GM12878 (cell line): ENCODE results near the gene ACYP2. TPM values are rescaled to one million over a fixed set of nuclear protein-coding genes. Genes with fewer than 3 reads are reported as not detected.

Source experiments
- ATAC-seq: fragments of 200-7000 bp; cut with Tn5 transposase; 3 replicates; pipeline ENCODE4 v1.9.1; 2020; ENCODE audit warnings: mild to moderate bottlenecking, moderate library complexity
- BruUV-seq: library from RNA; stranded (reverse); fragments of 400-500 nt; replicated peaks from 2 replicates; lab custom pipeline; 2021; lab: Mats Ljungman, UMichigan
- CTCF ChIA-PET: fragments of 300-600 bp; sonication (Branson Sonifier 250); formaldehyde crosslinking; extraction: SDS; loops from one replicate; lab custom pipeline; 2021; ENCODE audit warnings: inconsistent platforms; lab: Yijun Ruan, JAX
- POLR2A ChIA-PET: fragments of 350-600 bp; formaldehyde crosslinking; extraction: SDS; loops from one replicate; lab custom pipeline; 2021; ENCODE audit warnings: inconsistent platforms; lab: Charles Lee
- RAD21 ChIA-PET: fragments of 300-600 bp; sonication (Branson Sonifier 250); formaldehyde crosslinking; loops from one replicate; lab custom pipeline; 2023; ENCODE audit warnings: antibody characterized with exemption; ENCODE audit not compliant: unreplicated experiment; lab: Charles Lee
- SMC1A ChIA-PET: fragments of 300-600 bp; sonication (Branson Sonifier 250); formaldehyde crosslinking; loops from one replicate; lab custom pipeline; 2023; ENCODE audit not compliant: unreplicated experiment, uncharacterized antibody; lab: Charles Lee
- DNase-seq: peaks from one replicate; pipeline ENCODE4 v3.0.0-alpha.2; 2011; ENCODE audit warnings: low read depth, low spot score
- FAIRE-seq: peaks from 3 replicates; lab custom pipeline; 2011; peaks lifted over from hg19 to GRCh38; lab: Jason Lieb, UNC
- H2AFZ ChIP-seq: 2 replicates; pipeline ENCODE4 v1.6.0; 2011; ENCODE audit warnings: low read depth, low read length, control low read depth; ENCODE audit not compliant: control insufficient read depth
- H3K27ac ChIP-seq: 2 replicates; pipeline ENCODE4 v1.5.1; 2011; ENCODE audit warnings: control low read depth; ENCODE audit not compliant: control insufficient read depth, insufficient read depth
- H3K27me3 ChIP-seq, 2 experiments: replicated peaks in 1 of 2; 2 replicates each; pipeline versions ENCODE4 v1.6.0 to v1.6.1; 2011; ENCODE audit warnings: low read length in 1 of 2; ENCODE audit not compliant: control insufficient read depth in 2 of 2, insufficient read depth in 2 of 2
- H3K36me3 ChIP-seq, 2 experiments: 2 replicates each; pipeline ENCODE4 v1.5.1; 2011; ENCODE audit warnings: low read length in 1 of 2; ENCODE audit not compliant: control insufficient read depth in 2 of 2, insufficient read depth in 2 of 2
- H3K4me1 ChIP-seq: 2 replicates; pipeline ENCODE4 v1.6.1; 2011; ENCODE audit warnings: mild to moderate bottlenecking, low read length, moderate library complexity, mixed read lengths; ENCODE audit not compliant: control insufficient read depth, insufficient read depth
- H3K4me2 ChIP-seq: 2 replicates; pipeline ENCODE4 v1.6.0; 2011; ENCODE audit warnings: control low read depth; ENCODE audit not compliant: control insufficient read depth, insufficient read depth
- H3K4me3 ChIP-seq: fragments of 200-600 bp; sonication (generic); 2 replicates; pipeline ENCODE4 v1.5.1; 2016
- H3K79me2 ChIP-seq: 2 replicates; pipeline ENCODE4 v1.6.0; 2011; ENCODE audit warnings: low read length; ENCODE audit not compliant: control insufficient read depth, insufficient read depth
- H3K9ac ChIP-seq: 2 replicates; pipeline ENCODE4 v1.8.0; 2011; ENCODE audit warnings: low read length, control low read depth, mixed read lengths; ENCODE audit not compliant: control insufficient read depth, insufficient read depth
- H3K9me3 ChIP-seq: replicated peaks from 3 replicates; pipeline ENCODE4 v1.5.1; 2011; ENCODE audit warnings: mild to moderate bottlenecking, low read length; ENCODE audit not compliant: control insufficient read depth, insufficient read depth
- H4K20me1 ChIP-seq: 2 replicates; pipeline ENCODE4 v1.6.0; 2011; ENCODE audit not compliant: control insufficient read depth, insufficient read depth
- CHD1 ChIP-seq: IDR thresholded peaks from 2 replicates; pipeline ENCODE4 v1.6.1; 2012; ENCODE audit warnings: low read depth, low read length, improper control_type of control experiment
- CREB1 ChIP-seq: IDR thresholded peaks from 2 replicates; pipeline ENCODE4 v1.6.1; 2012; ENCODE audit warnings: low read depth, mild to moderate bottlenecking, inconsistent platforms
- E4F1 ChIP-seq: fragments of 450-650 bp; IDR thresholded peaks from 2 replicates; pipeline ENCODE4 v1.6.1; 2018; ENCODE audit warnings: borderline replicate concordance, mild to moderate bottlenecking; ENCODE audit not compliant: partially characterized antibody
- ETV6 ChIP-seq, 2 experiments: fragments of 450-650 bp in 1 of 2; IDR thresholded peaks in 1 of 2; conservative IDR thresholded peaks in 1 of 2; 2 replicates each; pipeline ENCODE4 v1.6.1; 2014; ENCODE audit warnings: antibody characterized with exemption in 1 of 2, borderline replicate concordance in 1 of 2, low read depth in 1 of 2, mild to moderate bottlenecking in 1 of 2, moderate library complexity in 1 of 2
- HDGF ChIP-seq: fragments of 450-650 bp; IDR thresholded peaks from 2 replicates; pipeline ENCODE4 v1.6.1; 2016; ENCODE audit warnings: antibody characterized with exemption
- IKZF1 ChIP-seq: fragments of 450-650 bp; conservative IDR thresholded peaks from 2 replicates; pipeline ENCODE4 v1.6.1; 2017; ENCODE audit warnings: antibody characterized with exemption, mild to moderate bottlenecking
- IRF4 ChIP-seq: IDR thresholded peaks from 2 replicates; pipeline ENCODE4 v1.6.1; 2011; ENCODE audit warnings: low read depth, low read length
- JUNB ChIP-seq: IDR thresholded peaks from 2 replicates; pipeline ENCODE4 v1.6.1; 2016; ENCODE audit warnings: antibody characterized with exemption, mild to moderate bottlenecking
- KLF5 ChIP-seq: fragments of 450-650 bp; IDR thresholded peaks from 2 replicates; pipeline ENCODE4 v1.6.1; 2014; ENCODE audit warnings: mild to moderate bottlenecking; ENCODE audit not compliant: partially characterized antibody
- MTA2 ChIP-seq: fragments of 450-650 bp; IDR thresholded peaks from 2 replicates; pipeline ENCODE4 v1.6.1; 2016; ENCODE audit warnings: low read depth, mild to moderate bottlenecking, moderate library complexity
- POLR2AphosphoS2 ChIP-seq: IDR thresholded peaks from 2 replicates; pipeline ENCODE4 v1.6.1; 2011; ENCODE audit warnings: low read depth, mild to moderate bottlenecking, low read length, improper control_type of control experiment, moderate library complexity
- RAD51 ChIP-seq: fragments of 450-650 bp; IDR thresholded peaks from 2 replicates; pipeline ENCODE4 v1.6.1; 2016; ENCODE audit warnings: moderate library complexity, mild to moderate bottlenecking, inconsistent platforms
- SPI1 ChIP-seq: IDR thresholded peaks from 2 replicates; pipeline ENCODE4 v1.6.1; 2011; ENCODE audit warnings: low read depth, mild to moderate bottlenecking, low read length, moderate library complexity, borderline replicate concordance; ENCODE audit not compliant: insufficient read depth
- WGBS: methylation state at CpG from one replicate; pipeline ENCODE4 v1.1.6; 2016; ENCODE audit warnings: low lambda C conversion rate; ENCODE audit not compliant: insufficient replicate concordance, insufficient coverage; ENCODE audit errors: missing lambda C conversion rate; 5-methylcytosine and 5-hydroxymethylcytosine counted together
- in situ Hi-C: fragments of 300-500 bp; cut with MboI; formaldehyde crosslinking; loops from 9 replicates; pipeline ENCODE4 v1.14.3; 2018; ENCODE audit warnings: mixed read lengths
- intact Hi-C: fragments of 100-400 bp; cut with micrococcal nuclease; formaldehyde crosslinking; loops from one replicate; pipeline ENCODE4 v1.14.2; 2022; ENCODE audit not compliant: unreplicated experiment
- polyA plus RNA-seq, 11 experiments: library from polyadenylated mRNA; depleted of rRNA in 4 of 11; unstranded in 6 of 11; stranded (reverse) in 5 of 11; fragments of >200 nt; fragmentation: Nextera tagmentation in 4 of 11; fragmentation: Illumina TruSeq in 1 of 11; extraction: Ambion mirVana in 4 of 11; extraction: Trizol in 1 of 11; gene quantifications; 1 replicate in 1 of 11; 2 replicates in 10 of 11; pipeline versions ENCODE4 v1.2.1 to v1.2.3, GENCODE V29; 2011 to 2016; ENCODE audit warnings: inconsistent platforms in 2 of 11, missing spikeins in 2 of 11, low read depth in 1 of 11
- total RNA-seq, 4 experiments: library from RNA; depleted of rRNA in 3 of 4; stranded (reverse); fragments of >200 nt in 3 of 4; fragmentation: Illumina TruSeq in 1 of 4; extraction: Trizol in 1 of 4; gene quantifications; 2 replicates each; pipeline versions ENCODE4 v1.2.1 to v1.2.3, GENCODE V29; 2013 to 2021
- TF ChIP-seq, protein P1 (sequence below), 3 experiments: IDR thresholded peaks in 2 of 3; conservative IDR thresholded peaks in 1 of 3; 2 replicates each; pipeline ENCODE4 v1.5.1; 2011; ENCODE audit warnings: low read depth in 3 of 3, low read length in 3 of 3, mild to moderate bottlenecking in 3 of 3, control low read depth in 2 of 3, moderate library complexity in 2 of 3, inconsistent platforms in 1 of 3, mixed read lengths in 1 of 3; ENCODE audit not compliant: control insufficient read depth in 2 of 3, insufficient read depth in 1 of 3; ENCODE audit errors: extremely low read depth in 1 of 3
- TF ChIP-seq, protein P2 (sequence below): IDR thresholded peaks from 2 replicates; pipeline ENCODE4 v1.6.1; 2012; ENCODE audit warnings: mild to moderate bottlenecking, low read depth, low read length

The ACYP2 gene
- total and polyA plus RNA-seq, 10 of the 15 experiments (the other 5 are each of a cell fraction or from before 2014, with no cell fraction given) = 4.2 to 16.3 (median 9.0) TPM

DNA sequence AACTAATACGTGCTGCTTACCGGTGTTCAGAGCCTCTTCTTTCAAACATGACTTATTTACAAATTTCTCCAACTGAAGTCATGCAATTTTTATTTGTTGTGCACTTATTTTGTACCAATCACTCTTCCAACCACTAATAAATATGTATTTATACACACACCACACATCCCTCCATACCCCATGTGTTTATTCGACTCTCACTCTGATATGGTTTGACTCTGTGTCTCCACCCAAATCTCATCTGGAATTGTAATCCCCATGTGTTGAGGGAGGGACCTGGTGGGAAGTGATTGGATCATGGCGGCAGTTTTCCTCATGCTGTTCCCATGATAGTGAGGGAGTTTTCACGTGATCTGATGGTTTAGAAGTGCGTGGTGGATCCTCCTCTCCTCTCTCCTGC, 49.5 kb upstream of the ACYP2 start (continued):
- TF ChIP-seq, protein P1, sequence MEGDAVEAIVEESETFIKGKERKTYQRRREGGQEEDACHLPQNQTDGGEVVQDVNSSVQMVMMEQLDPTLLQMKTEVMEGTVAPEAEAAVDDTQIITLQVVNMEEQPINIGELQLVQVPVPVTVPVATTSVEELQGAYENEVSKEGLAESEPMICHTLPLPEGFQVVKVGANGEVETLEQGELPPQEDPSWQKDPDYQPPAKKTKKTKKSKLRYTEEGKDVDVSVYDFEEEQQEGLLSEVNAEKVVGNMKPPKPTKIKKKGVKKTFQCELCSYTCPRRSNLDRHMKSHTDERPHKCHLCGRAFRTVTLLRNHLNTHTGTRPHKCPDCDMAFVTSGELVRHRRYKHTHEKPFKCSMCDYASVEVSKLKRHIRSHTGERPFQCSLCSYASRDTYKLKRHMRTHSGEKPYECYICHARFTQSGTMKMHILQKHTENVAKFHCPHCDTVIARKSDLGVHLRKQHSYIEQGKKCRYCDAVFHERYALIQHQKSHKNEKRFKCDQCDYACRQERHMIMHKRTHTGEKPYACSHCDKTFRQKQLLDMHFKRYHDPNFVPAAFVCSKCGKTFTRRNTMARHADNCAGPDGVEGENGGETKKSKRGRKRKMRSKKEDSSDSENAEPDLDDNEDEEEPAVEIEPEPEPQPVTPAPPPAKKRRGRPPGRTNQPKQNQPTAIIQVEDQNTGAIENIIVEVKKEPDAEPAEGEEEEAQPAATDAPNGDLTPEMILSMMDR (IDR thresholded peaks at IDR 0.05 in 2 of 3, conservative IDR thresholded peaks at IDR 0.05 in 1 of 3; ENCODE audit: control insufficient read depth in 2 of 3, extremely low read depth in 1 of 3, insufficient read depth in 1 of 3, low read depth in 3 of 3, low read length in 3 of 3) = no peak
- no peak for TF ChIP-seq CHD1
- no peak for TF ChIP-seq RAD51

DNA sequence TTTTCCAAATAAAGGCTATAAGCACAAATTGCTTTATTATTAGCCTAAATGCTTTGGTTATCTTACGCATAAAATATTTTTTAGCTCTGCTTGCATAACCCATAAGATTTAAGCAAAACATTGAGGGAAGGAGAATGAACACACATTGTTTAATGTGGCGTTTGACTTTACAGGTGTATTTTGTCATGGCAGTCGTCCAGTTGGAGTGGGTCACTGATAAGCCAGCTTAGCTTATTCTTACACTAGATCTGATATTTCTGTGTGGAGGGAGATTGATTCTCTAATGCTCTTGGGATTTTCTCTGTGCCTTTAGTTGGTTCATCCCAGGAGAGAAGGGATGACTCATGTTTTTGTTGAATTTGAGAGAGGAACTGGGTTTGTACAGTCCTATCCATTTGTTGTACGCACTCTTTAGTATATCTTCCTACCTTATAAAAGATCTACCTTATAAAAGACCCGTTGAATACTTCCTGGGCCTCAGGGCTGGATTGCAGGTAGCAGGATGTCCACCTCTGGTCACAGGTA, 47.5 kb upstream of the ACYP2 start:
- Histone ChIP-seq H3K36me3 (no peaks in the 10 kb centered on the region), H2AFZ (no peak overlapping the region), H4K20me1 (no peaks in the 10 kb centered on the region), H3K4me1 (no peaks in the 10 kb centered on the region), H3K27ac (no peak overlapping the region), H3K27me3 (no peaks in the 10 kb centered on the region), H3K9ac (no peak overlapping the region), H3K4me2 (no peak overlapping the region), H3K4me3 (no peak overlapping the region), H3K79me2 (no peaks in the 10 kb centered on the region), H3K9me3 (no peaks in the 10 kb centered on the region)
- ChIA-PET POLR2A (no interaction called here), SMC1A (interaction anchor here (0.7 kb wide), 1 partner anchor 15 kb away, joined by 3 read pairs; no protein-coding TSS in a partner anchor), RAD21 (no interaction called here), CTCF (no interaction called here)
- ATAC-seq (no peak), FAIRE-seq (no peak), DNase-seq (no peak)
- intact Hi-C loops = no loop called here
- no TSS peak for BruUV-seq
- WGBS = 68% methylated on average over 5 of the region's 5 CpGs
- in situ Hi-C loops = no loop called here
- TF ChIP-seq ETV6 (conservative IDR thresholded peaks at IDR 0.05 in 1 of 2, IDR thresholded peaks at IDR 0.05 in 1 of 2; ENCODE audit: borderline replicate concordance in 1 of 2, low read depth in 1 of 2) = no peak
- TF ChIP-seq HDGF = no peak
- no peak for TF ChIP-seq RAD51
- no peak for TF ChIP-seq CREB1
- no peak for TF ChIP-seq JUNB
- no peak for TF ChIP-seq POLR2AphosphoS2
- TF ChIP-seq E4F1 = no peak
- TF ChIP-seq, protein P2, sequence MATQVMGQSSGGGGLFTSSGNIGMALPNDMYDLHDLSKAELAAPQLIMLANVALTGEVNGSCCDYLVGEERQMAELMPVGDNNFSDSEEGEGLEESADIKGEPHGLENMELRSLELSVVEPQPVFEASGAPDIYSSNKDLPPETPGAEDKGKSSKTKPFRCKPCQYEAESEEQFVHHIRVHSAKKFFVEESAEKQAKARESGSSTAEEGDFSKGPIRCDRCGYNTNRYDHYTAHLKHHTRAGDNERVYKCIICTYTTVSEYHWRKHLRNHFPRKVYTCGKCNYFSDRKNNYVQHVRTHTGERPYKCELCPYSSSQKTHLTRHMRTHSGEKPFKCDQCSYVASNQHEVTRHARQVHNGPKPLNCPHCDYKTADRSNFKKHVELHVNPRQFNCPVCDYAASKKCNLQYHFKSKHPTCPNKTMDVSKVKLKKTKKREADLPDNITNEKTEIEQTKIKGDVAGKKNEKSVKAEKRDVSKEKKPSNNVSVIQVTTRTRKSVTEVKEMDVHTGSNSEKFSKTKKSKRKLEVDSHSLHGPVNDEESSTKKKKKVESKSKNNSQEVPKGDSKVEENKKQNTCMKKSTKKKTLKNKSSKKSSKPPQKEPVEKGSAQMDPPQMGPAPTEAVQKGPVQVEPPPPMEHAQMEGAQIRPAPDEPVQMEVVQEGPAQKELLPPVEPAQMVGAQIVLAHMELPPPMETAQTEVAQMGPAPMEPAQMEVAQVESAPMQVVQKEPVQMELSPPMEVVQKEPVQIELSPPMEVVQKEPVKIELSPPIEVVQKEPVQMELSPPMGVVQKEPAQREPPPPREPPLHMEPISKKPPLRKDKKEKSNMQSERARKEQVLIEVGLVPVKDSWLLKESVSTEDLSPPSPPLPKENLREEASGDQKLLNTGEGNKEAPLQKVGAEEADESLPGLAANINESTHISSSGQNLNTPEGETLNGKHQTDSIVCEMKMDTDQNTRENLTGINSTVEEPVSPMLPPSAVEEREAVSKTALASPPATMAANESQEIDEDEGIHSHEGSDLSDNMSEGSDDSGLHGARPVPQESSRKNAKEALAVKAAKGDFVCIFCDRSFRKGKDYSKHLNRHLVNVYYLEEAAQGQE = no peak
- TF ChIP-seq IRF4 = no peak
- TF ChIP-seq MTA2 = no peak
- no peak for TF ChIP-seq KLF5
- TF ChIP-seq SPI1 = no peak
- TF ChIP-seq IKZF1 = no peak
